Measurements from ENCODE around the gene PHOSPHO1.
A peak's percentile ranks its signal among the peaks of the same experiment; 100 is the strongest.

Gene PHOSPHO1

DNA sequence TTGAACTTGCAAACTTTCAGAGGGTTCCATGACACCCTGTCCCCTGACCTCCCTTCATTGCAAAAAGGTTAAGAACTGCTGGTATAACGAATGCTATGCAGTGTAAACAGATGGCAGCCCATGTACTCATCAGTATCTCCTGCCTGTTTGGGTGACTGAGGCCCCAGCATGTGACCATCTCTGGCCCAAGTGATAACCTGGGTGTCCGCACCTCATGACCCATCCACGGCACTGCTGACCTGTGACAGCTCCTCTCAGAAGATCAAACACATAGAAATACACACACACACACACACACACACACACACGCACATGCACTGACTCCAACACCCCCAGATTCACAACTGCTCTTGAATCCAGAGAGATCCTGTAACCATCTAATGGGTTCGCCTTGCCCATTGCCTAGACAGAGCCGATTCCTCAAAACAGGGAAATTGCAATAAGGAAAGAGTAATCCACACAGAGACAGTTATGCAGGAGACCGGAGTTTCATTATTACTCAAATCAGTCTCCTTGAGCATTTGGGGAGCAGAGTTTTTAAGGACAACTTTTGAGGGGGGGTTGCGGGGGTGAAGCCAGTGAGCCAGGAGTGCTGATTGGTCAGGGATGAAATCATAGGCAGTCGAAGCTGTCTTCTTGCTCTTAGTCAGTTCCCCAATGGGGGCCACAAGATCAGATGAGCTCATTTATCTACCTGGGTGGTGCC, 11.3 kb upstream of the PHOSPHO1 start:
- DNase-seq: no peak

GRCh38 chr17:49241040-49241439, 10.5 kb upstream of the PHOSPHO1 start:
- DNase-seq: no peak

DNA sequence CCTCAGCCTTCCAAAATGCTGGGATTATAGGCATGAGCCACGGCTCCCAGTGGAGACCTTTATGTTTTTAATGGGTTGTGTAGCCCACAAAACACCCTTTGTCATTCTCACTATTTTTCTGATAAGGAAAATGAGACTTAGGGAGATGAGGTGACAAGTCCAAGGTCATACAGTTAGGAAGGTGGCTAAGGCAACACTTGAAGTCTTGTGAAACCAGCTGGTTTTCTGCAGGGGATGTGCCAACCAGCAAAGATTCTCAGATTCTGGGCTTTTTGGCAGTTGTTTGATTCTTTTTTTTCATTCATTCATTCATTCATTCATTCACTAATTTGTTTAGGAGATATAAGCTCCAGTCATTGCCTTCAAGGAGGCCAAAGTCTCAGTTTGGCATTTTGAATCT, 10.0 kb upstream of the PHOSPHO1 start:
- DNase-seq: no peak

- DNase-seq: no peak
Observed at GRCh38 chr17:49239963-49240362, 9.4 kb upstream of the PHOSPHO1 start.

DNA sequence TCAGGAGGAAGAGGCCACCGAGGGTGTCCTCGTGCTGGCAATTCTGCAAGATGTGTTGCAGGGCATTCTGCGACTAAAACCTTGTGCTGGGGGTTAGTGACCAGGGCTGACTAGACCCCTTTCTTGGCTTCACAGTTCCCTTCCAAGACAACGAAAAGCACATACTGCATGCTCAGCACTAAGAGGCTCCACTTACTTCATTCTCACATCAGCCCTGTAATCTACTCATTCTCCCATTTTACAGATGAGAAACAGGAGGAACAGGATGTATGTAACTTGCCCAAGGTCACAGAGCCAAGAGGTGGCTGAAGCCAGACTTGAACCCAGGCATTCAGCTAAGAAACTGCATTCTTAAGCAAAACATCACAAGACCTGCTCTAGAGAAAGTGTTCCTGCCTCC, 5.3 kb upstream of the PHOSPHO1 start:
- DNase-seq: no peak

DNA sequence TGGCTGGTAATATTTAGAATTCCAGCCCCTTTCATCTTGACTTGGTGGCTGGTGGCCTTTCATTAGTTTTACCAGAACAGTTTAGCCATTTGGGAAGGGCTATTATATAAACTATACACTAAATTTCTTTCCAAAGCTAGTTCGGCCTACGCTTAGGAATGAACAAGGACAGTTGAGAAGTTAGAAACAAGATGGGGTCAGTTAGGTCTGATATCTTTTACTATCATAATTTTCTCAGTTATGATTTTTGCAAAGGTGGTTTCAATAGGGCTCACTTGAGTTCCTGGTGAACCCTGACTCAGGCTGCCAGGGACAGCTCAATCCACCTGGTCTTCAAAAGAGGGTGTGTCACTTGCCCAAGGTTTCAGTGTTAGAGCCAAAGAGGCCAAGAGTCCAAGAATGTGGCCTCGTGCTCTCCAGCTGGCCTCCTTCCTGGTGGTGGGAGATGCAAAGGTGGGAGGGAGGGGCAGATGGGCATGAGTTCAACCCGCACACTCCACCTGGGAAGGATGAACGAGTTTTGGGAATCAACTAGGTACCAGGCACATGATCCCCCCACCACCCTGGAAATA, 4.0 kb upstream of the PHOSPHO1 start:
- DNase-seq: no peak

GRCh38 chr17:49231563-49231894, 942 bp upstream of the PHOSPHO1 start:
- no peak for DNase-seq

DNA sequence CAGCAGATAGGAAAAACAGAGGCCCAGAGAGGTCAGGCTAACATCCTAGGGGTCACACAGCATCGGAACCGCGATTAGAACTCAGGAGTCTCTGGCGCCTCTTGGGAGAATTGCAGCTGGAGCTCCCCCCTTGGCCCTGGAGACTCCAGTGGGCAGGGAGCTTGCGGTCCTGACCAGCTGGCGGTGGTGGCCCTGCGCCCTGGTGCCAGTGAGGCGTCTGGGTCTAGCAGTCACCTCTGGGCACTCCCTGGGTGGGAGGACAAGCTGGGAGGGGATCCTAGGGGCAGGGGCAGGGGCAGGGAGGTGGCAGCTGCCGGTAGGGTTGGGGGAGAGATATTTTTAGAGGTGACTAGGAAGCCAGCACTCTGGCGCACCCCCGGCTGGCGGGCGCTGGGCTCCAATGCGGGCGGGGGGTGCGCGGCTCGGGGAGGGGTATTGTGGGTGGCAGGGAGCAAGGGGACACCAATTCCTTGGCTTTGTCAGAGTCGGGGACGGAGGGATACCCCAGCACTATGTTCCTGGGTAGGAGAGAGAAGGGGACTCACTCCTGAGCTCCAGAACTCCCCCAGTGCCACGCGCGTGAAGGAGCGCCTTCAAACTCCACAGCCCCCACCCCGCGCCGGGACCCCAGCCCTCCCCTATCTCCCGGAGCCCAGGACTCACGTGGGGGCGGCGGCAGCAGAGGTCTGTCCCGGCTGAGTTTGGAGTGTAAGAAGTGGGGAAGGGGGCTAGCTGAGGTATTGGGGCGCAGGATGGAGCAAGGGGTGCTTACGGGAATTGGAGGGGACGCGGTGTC, 584 bp downstream of the PHOSPHO1 start:
- no peak for DNase-seq

DNA sequence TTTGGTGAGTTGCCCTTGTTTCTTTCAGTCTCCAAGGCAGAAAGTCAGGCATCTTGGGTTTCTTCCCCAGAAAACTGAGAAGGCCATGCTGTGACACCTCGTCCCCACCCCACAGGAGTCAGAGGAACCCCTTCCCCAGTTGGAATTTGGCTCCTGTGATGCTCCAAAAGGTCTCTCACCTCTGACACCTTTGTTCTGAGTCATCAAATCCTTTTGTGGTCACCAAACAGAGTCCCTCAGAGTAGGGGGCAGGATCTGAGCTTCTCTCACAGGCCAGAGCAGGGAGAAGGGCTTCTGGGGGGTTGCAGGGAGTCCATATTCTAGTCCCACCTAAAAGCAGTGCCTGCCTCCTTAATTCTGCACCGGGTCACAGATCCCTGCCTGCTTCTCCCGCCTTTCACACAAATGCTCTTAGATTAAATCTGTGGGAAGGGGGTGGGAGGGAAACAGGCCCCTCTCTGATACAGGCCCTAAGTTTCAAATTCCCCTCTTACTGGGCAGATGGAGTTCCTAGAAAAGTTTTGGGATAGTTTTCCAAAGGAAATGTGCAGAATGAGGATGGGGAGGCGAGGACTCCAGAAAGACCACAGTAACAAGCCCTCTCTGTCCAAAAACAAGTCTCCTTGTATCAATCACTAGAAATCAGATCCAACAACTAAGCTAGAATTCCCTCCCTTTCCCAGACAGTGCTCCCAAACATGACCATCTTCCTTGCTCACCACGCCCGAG, 1.3 kb downstream of the PHOSPHO1 start:
- no peak for DNase-seq

DNA sequence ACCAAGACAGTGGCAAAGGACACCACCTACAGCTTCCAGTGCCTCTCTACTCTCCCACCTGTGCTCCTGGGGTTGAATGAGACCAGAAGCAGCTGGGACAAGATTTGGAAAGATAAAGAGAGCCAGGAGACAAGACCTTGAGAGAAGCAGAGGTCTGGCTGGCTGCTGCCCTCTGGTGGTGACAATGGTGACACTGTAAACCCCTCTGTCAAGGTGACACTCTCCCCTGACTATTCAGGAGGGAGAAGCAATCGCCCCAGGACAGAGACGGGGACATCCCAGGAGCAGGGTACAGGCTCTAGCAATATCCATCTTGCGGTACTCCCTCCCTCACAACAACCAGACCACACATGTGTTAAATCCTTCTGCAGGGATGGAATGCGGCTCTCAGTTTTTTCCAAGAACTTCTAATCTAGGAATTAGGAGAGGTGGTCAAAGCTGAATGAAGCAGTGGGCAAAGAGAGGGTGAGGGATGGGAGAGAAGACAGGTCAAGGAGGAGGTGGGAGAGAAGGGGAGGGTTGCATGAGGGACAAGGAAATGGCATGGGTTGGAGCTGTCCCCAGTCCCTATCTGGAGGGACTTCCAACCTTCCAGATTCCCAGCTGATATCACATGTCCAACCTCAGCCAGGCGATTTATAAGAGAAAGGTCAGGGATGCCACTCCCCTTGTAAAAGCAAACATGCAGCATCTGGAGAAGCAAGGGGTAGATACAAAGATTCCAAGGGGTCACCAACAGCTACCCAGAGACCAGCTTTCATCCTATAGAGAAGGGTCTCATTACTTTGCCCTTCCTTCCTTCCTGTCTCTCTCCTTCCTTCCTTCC, 2.9 kb downstream of the PHOSPHO1 start:
- DNase-seq: peak; percentile 20

DNA sequence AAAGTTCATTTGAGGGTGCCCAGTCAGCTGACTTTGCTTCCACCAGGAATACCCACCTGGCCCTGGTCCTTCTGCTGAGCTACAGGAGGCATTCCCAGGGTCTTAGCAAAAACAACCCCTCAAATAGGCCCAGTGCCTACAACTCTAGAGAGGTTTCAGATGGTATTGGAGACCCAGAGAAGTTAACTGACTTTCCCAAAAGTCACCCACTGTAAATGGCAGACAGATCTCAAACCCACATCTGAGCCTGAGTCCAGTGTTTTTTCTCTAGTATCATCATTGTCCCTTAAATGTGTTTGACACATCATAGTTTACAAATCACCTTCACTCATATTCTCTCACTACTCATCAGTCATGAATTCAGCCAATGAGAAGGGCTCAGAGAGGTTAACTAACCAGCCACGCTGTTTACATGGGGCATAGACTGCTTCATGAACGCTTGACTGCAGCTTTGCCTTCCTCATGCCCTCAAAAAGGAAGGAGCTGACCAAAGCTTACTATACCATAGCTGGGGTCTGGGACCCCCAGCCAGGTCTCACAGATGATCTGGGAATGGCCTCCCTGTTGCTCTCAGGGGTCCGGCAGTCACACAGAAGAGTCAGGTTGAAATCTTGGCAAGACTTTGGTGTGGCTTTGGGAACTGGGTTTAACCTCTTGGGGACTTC, 3.7 kb downstream of the PHOSPHO1 start:
- no peak for DNase-seq

DNA sequence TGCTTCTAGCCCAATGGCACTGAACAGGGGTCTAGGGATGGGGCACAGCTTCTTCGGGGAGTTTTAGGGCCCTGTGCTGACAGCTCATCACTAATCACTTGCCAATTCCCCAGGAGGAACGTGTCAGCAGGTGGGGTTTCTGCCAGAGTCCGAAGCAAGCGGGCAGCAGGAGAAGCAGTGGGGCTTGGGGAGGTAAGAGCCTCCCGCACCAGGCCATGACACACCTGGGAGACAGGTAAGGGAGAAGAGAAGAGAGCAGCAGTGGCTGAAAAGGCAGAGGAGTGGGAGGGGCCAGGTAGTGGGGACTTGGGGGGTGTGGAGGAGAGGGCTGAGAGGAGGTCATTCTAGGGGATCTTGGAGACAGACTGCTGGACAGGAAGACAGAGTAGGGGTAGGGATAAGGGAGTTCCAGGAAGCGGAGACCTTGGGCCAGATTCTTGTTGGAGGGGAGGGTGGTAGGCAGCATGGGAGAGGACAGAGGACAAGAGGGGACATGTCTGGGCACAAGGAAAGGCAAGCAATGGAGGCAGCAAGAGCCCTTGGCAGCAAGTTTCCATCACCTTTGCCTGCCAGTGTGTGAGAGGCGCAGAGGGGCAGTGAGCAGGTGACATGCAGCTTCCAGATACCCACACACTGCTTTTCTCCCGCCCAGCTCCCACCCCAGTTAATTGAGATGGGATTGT, 4.9 kb downstream of the PHOSPHO1 start:
- no peak for DNase-seq

- no peak for DNase-seq
Observed at GRCh38 chr17:49224997-49225337, 5.6 kb downstream of the PHOSPHO1 start.

DNA sequence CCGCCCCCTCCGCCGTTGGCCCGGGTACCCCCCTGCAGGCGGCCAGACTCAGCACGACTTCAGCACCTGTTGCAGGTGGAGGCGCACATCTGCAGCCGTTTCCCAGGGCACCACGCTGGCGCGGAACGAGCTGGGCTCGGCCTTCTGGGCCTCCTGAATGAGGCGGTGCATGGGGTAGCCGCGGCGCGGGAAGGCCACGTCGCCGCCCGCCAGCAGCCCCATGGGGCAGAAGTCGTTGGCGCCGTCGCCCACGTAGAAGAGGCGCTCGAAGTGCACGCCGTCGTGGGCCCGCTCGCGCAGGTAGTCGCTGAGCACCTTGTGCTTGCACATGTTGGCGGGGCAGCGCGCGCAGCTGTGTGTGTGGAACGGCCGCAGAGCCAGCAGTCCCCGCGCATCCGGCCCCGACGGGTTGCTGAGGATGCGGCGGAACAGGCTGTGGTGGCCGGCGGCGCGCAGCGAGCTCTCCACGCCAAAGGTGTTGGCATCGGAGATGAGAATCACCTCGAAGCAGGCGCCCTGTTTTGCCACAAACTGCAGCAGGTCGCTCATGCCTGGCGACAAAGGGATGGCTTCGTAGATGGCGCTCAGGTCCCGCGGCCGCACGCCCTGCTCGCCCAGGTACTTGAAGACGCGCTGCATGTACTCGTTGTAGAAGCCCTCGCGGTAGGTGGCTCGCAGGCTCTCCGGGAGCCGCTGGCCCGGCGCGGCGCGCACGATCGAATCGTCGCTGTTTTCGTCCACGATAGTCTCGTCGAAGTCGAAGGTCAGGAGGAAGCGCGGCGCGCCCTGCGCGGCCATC, 6.2 kb downstream of the PHOSPHO1 start:
- no peak for DNase-seq

DNA sequence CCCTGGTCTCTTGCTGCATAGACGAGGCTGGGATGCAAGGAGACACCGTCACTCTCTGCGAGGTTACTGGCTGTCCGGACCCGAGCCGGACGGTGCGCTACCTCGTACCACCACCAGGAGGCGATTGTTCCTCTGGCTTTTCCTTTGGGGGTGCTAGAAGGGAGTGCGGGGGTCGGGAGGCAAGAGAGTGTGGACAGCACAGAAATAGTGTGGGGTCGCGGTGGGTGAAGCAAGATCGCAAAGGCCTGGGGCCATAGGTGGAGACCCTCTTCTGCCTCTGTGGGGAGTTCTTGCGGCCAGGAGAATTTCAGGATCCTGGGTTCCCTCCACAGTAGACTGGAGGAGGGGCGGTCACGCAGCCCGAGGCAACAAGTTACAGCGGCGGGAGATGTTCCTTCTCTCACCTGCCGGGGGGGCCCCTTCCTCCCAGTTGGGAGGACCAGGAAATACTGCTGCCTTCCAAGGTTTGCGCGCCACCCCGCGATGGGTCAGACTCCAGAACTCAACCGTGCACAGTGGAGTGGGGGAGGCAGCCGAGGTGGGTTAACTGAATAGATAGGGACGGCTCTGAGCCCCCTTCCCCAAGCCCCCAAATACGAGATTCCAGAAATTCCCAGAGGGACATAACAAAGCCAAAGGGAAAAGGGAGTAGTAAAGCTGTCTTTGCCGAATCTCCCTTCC, 6.9 kb downstream of the PHOSPHO1 start:
- no peak for DNase-seq

- DNase-seq: no peak
Observed at GRCh38 chr17:49223168-49223516, 7.4 kb downstream of the PHOSPHO1 start.

GRCh38 chr17:49219987-49220386, 10.6 kb downstream of the PHOSPHO1 start:
- DNase-seq: no peak

DNA sequence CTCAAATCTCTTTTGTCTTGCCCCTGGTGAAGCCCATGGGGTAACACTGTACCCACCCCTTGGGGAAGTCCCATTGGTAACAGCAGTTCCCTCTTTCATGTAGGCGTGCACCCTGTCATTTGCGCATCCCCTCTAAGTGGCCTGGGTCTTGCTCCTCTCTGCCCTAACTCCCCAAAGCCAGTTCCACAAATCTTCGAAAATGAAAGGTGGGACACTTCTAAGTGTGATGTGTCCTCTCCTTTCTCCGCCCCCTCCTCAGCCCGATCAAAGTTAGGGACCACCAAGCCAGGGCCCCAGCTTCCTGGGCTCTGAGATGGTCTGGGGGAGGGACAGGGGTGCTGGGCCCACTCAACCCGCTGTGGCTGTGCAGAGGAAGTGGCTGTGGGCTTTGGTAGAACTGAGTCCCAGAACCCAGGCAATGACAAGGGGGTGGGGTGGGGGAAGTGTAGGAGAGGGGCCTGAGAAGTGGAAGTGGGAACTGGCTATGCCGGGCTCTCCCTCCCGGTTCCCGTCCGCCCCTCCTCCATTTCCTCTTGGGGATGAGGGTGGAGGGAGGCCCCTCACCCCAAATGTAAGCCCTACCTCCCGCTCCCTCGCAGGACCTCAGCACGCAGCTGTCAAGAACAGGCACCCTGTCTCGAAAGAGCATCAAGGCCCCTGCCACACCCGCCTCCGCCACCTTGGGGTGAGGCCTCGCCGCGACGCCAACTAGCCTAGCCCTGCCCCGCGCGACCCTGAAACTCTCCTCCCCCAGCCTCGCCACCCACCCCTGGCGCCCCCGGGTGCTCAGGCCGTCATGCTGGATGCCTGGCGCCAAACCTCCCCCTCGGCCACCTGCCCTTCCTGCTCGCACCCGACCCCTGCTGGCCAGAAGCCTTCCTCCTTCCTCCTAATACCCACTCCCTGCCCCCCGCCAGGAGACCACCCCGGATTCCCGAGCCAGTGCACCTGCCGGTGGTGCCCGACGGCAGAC, 11.4 kb downstream of the PHOSPHO1 start:
- no peak for DNase-seq

All from NCI-H187 treated with DMSO at 0.1 percent for 48 hours (cell line).